ENCODE results near the gene ARAP2. TPM values are rescaled to one million over a fixed set of nuclear protein-coding genes. Genes with fewer than 3 reads are reported as not detected.

The ARAP2 gene
- total RNA-seq, 1 donor from 2014 or later = 0.93 TPM

DNA sequence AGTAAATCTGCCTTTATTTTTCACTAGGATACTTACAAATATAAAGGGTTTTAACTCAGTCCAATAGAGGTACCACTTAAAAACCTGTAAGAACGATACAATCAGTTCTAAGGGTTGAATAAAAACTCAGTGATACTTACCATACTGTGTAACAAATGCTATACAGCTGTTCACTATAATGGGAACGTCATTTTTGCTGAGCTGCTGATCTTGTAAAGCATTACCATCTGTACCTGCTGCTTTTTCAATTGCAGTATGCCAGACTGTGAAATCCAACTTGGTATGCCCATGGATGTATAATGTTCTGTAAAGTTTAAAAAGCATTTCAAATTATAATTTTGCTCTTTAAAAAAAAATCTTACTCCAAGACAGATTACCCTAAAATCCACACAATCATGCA is 111.2 kb downstream of the ARAP2 start:
- no peaks in the 10 kb centered on the region for H3K27me3 Mint-ChIP-seq (ENCODE audit: low read depth)
- peaks cover under 1% of the 10 kb centered on the region for H3K4me1 Mint-ChIP-seq
- no peak for DNase-seq (ENCODE audit: low read depth, low spot score)
- H3K27ac Mint-ChIP-seq (ENCODE audit: unreplicated experiment) = no peak overlapping the region
- TF ChIP-seq, protein P1, sequence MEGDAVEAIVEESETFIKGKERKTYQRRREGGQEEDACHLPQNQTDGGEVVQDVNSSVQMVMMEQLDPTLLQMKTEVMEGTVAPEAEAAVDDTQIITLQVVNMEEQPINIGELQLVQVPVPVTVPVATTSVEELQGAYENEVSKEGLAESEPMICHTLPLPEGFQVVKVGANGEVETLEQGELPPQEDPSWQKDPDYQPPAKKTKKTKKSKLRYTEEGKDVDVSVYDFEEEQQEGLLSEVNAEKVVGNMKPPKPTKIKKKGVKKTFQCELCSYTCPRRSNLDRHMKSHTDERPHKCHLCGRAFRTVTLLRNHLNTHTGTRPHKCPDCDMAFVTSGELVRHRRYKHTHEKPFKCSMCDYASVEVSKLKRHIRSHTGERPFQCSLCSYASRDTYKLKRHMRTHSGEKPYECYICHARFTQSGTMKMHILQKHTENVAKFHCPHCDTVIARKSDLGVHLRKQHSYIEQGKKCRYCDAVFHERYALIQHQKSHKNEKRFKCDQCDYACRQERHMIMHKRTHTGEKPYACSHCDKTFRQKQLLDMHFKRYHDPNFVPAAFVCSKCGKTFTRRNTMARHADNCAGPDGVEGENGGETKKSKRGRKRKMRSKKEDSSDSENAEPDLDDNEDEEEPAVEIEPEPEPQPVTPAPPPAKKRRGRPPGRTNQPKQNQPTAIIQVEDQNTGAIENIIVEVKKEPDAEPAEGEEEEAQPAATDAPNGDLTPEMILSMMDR (conservative IDR thresholded peaks at IDR 0.05) = no peak
- no peaks in the 10 kb centered on the region for H3K9me3 Mint-ChIP-seq
- H3K4me3 Mint-ChIP-seq = no peak overlapping the region
- no peaks in the 10 kb centered on the region for H3K36me3 Mint-ChIP-seq (ENCODE audit: low read depth)

DNA sequence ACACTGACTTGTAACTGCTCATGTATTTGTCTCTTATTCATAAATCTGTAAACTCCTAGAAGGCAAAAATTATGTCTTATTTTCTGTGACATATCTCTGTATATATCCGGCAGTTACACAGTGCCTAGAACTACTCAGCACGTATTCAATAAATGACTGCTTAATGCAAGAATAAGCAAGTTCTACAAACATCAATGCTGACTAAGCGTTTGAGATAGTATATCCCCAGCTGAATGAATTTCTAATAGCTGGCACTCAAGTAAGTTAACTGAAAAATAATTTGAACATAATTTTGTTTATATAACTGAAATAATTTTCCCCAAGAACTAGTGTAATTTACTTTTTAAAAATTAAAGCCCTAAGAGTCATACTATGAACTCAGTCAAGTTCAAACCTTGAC is 113.7 kb downstream of the ARAP2 start:
- Mint-ChIP-seq H3K4me3 (no peak overlapping the region), H3K27ac (ENCODE audit: unreplicated experiment) (no peak overlapping the region), H3K4me1 (no peaks in the 10 kb centered on the region), H3K27me3 (ENCODE audit: low read depth) (no peaks in the 10 kb centered on the region), H3K9me3 (no peaks in the 10 kb centered on the region), H3K36me3 (ENCODE audit: low read depth) (no peaks in the 10 kb centered on the region)
- DNase-seq (ENCODE audit: low read depth, low spot score) = no peak
- TF ChIP-seq, protein P1 (conservative IDR thresholded peaks at IDR 0.05) = no peak

DNA sequence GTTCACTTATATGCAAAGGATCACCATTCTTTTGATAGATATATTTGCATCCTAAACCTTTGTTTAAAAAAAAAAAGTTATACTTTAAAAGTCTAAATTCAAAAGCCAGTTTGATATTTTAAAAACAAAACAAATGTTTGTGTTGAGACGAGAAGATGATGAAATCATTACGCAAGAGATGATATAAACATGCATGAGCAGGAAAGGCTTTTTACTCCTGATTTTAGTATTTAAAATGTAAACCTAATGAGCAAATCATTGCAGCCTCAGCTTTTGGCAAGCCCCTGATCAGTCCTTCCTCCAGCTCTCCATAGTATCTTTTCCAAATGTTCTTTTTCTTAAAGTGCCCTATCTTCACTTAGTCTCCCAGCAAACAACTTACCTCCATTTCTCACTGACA is 115.6 kb downstream of the ARAP2 start:
- Mint-ChIP-seq H3K4me1 (no peaks in the 10 kb centered on the region), H3K4me3 (no peak overlapping the region), H3K27me3 (ENCODE audit: low read depth) (no peaks in the 10 kb centered on the region), H3K27ac (ENCODE audit: unreplicated experiment) (no peak overlapping the region), H3K36me3 (ENCODE audit: low read depth) (no peaks in the 10 kb centered on the region), H3K9me3 (no peaks in the 10 kb centered on the region)
- TF ChIP-seq, protein P1 (conservative IDR thresholded peaks at IDR 0.05) = no peak
- no peak for DNase-seq (ENCODE audit: low read depth, low spot score)

DNA sequence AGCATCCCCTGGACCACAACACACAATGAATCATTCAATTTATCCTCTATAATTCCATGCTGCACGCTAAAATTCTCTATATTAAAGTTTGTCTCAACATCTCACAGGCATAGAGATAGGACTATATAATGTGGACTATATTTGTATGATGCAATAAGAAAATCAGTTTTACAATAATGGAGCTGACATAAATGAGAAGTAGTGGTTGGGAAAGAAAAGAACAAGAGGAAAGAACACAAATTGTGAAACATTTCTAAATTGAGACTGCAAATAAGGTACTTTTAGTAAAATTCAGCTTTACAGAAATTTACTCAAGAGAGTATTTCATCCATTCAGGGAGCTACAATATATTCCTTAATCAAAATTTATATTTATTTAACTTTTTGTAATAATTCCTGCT is 120.4 kb downstream of the ARAP2 start:
- TF ChIP-seq, protein P1 (conservative IDR thresholded peaks at IDR 0.05) = no peak
- DNase-seq (ENCODE audit: low read depth, low spot score) = no peak
- Mint-ChIP-seq H3K27ac (ENCODE audit: unreplicated experiment) (no peak overlapping the region), H3K27me3 (ENCODE audit: low read depth) (no peaks in the 10 kb centered on the region), H3K36me3 (ENCODE audit: low read depth) (no peaks in the 10 kb centered on the region), H3K9me3 (peaks cover 5% of the 10 kb centered on the region), H3K4me1 (no peaks in the 10 kb centered on the region), H3K4me3 (no peak overlapping the region)

DNA sequence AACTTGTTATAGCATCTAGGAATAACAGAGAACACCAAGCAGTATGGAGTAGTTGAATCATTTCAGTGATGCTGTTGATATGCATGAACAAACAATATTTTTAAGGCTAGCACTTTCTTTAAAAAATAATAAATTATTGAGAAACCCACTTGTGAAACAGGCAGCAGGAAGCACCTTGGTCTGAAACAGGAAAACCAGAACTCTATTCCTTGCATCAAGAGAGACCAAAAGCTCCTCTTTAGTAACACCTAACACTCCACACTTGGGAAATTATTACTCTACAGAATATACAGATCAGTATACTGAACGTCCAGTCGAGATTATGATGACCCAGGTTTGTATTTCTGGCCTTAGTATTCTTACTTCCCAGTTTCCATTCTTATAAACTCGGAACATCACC is 129.0 kb downstream of the ARAP2 start:
- Mint-ChIP-seq H3K27ac (ENCODE audit: unreplicated experiment) (no peak overlapping the region), H3K36me3 (ENCODE audit: low read depth) (no peaks in the 10 kb centered on the region), H3K4me3 (no peak overlapping the region), H3K4me1 (no peaks in the 10 kb centered on the region), H3K9me3 (no peaks in the 10 kb centered on the region), H3K27me3 (ENCODE audit: low read depth) (no peaks in the 10 kb centered on the region)
- TF ChIP-seq, protein P1 (conservative IDR thresholded peaks at IDR 0.05) = no peak
- no peak for DNase-seq (ENCODE audit: low read depth, low spot score)

DNA sequence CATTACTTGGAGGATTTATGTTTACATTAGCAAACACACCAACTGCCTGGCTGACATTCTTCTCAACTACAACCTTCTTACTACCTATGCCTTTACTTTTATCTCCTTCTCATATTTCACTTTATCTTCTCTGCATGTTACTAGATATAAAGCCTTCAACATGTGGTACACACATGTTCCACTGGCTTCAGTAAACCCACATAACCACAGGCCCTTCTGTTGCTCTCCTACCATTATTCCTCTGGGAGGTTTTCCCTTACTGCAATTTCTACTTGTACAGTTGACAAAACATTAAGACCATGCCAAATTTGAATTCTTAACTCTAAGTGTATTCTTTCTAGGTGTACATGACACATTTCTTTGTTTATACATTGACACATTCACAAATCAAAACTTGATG is 133.1 kb downstream of the ARAP2 start:
- H3K4me1 Mint-ChIP-seq = no peaks in the 10 kb centered on the region
- H3K9me3 Mint-ChIP-seq = no peaks in the 10 kb centered on the region
- H3K36me3 Mint-ChIP-seq (ENCODE audit: low read depth) = no peaks in the 10 kb centered on the region
- H3K4me3 Mint-ChIP-seq = no peak overlapping the region
- H3K27ac Mint-ChIP-seq (ENCODE audit: unreplicated experiment) = no peak overlapping the region
- no peak for DNase-seq (ENCODE audit: low read depth, low spot score)
- TF ChIP-seq, protein P1 (conservative IDR thresholded peaks at IDR 0.05) = no peak
- no peaks in the 10 kb centered on the region for H3K27me3 Mint-ChIP-seq (ENCODE audit: low read depth)
